ENCODE results near the gene LMOD1. TPM values are rescaled to one million over a fixed set of nuclear protein-coding genes. Genes with fewer than 3 reads are reported as not detected.
"Not testable (repeated sequence)": the region's sequence is repeated elsewhere in the genome, so short reads cannot be mapped to it uniquely, and the experiment has no call there.

The LMOD1 gene
- total RNA-seq, 1 donor from 2014 or later, result 3.2 TPM

- DNase-seq (ENCODE audit: low read depth), result no peak
These were observed 3.1 kb upstream of the LMOD1 start for GRCh38 chr1:201949491-201949890.

GRCh38 chr1:201947697-201948008 lies 1.3 kb upstream of the LMOD1 start:
- no peak for DNase-seq (ENCODE audit: low read depth)

- no peak for DNase-seq (ENCODE audit: low read depth)
These were observed 505 bp downstream of the LMOD1 start for GRCh38 chr1:201945863-201946223.

GRCh38 chr1:201945157-201945556 lies 1.2 kb downstream of the LMOD1 start:
- DNase-seq (ENCODE audit: low read depth), result no peak

- no peak for DNase-seq (ENCODE audit: low read depth)
These were observed 1.7 kb downstream of the LMOD1 start for GRCh38 chr1:201944639-201945038.

- DNase-seq (ENCODE audit: low read depth), result no peak
These were observed 2.3 kb downstream of the LMOD1 start for GRCh38 chr1:201944002-201944401.

- no peak for DNase-seq (ENCODE audit: low read depth)
These were observed 4.2 kb downstream of the LMOD1 start for GRCh38 chr1:201942129-201942495.

GRCh38 chr1:201941420-201942128 lies 4.8 kb downstream of the LMOD1 start:
- DNase-seq (ENCODE audit: low read depth), result no peak

GRCh38 chr1:201940316-201940715 lies 6.0 kb downstream of the LMOD1 start:
- not testable (repeated sequence) for DNase-seq (ENCODE audit: low read depth)

- DNase-seq (ENCODE audit: low read depth), result no peak
These were observed 6.8 kb downstream of the LMOD1 start for GRCh38 chr1:201939574-201939973.

- DNase-seq (ENCODE audit: low read depth), result no peak
These were observed 7.2 kb downstream of the LMOD1 start for GRCh38 chr1:201939148-201939547.

GRCh38 chr1:201938440-201939035 lies 7.8 kb downstream of the LMOD1 start:
- DNase-seq (ENCODE audit: low read depth), result peak; percentile 51

- peak; percentile 27 for DNase-seq (ENCODE audit: low read depth)
These were observed 8.6 kb downstream of the LMOD1 start for GRCh38 chr1:201937624-201938213.

- peak; percentile 43 for DNase-seq (ENCODE audit: low read depth)
These were observed 12.4 kb downstream of the LMOD1 start for GRCh38 chr1:201933840-201934430.

GRCh38 chr1:201930803-201931202 lies 15.5 kb downstream of the LMOD1 start:
- DNase-seq (ENCODE audit: low read depth), result no peak

- DNase-seq (ENCODE audit: low read depth), result no peak
These were observed 16.2 kb downstream of the LMOD1 start for GRCh38 chr1:201930137-201930536.

- DNase-seq (ENCODE audit: low read depth), result no peak
These were observed 18.1 kb downstream of the LMOD1 start for GRCh38 chr1:201928266-201928665.

GRCh38 chr1:201925981-201926645 lies 20.2 kb downstream of the LMOD1 start:
- DNase-seq (ENCODE audit: low read depth), result no peak

GRCh38 chr1:201925301-201925567 lies 21.1 kb downstream of the LMOD1 start:
- DNase-seq (ENCODE audit: low read depth), result no peak

- DNase-seq (ENCODE audit: low read depth), result no peak
These were observed 24.3 kb downstream of the LMOD1 start for GRCh38 chr1:201921952-201922558.

- no peak for DNase-seq (ENCODE audit: low read depth)
These were observed 28.0 kb downstream of the LMOD1 start for GRCh38 chr1:201918343-201918742.
